IPS-11a (cell line): ENCODE data around the gene ARHGEF37.

Experiments
- H3K4me3 ChIP-seq: one replicate; pipeline ENCODE4 v1.5.1; 2013; ENCODE audit warnings: low read depth, low read length, control low read depth

ARHGEF37 gene

GRCh38 chr5:149623473-149623872 lies 42.2 kb downstream of the ARHGEF37 start:
- no peak overlapping the region for H3K4me3 ChIP-seq

- H3K4me3 ChIP-seq: no peak overlapping the region
These were observed 45.8 kb downstream of the ARHGEF37 start for GRCh38 chr5:149627070-149627469.

- H3K4me3 ChIP-seq: no peak overlapping the region
These were observed 46.9 kb downstream of the ARHGEF37 start for GRCh38 chr5:149628221-149628620.

GRCh38 chr5:149628846-149629388 lies 47.6 kb downstream of the ARHGEF37 start:
- H3K4me3 ChIP-seq: no peak overlapping the region

GRCh38 chr5:149629421-149629820 lies 48.1 kb downstream of the ARHGEF37 start:
- no peak overlapping the region for H3K4me3 ChIP-seq

GRCh38 chr5:149630337-149630736 lies 49.0 kb downstream of the ARHGEF37 start:
- no peak overlapping the region for H3K4me3 ChIP-seq

GRCh38 chr5:149631506-149631905 lies 50.2 kb downstream of the ARHGEF37 start:
- no peak overlapping the region for H3K4me3 ChIP-seq

- no peak overlapping the region for H3K4me3 ChIP-seq
These were observed 51.3 kb downstream of the ARHGEF37 start for GRCh38 chr5:149632311-149633251.

GRCh38 chr5:149633476-149634350 lies 52.4 kb downstream of the ARHGEF37 start:
- no peak overlapping the region for H3K4me3 ChIP-seq

GRCh38 chr5:149635394-149635793 lies 54.1 kb downstream of the ARHGEF37 start:
- no peak overlapping the region for H3K4me3 ChIP-seq

GRCh38 chr5:149636191-149636860 lies 55.0 kb downstream of the ARHGEF37 start:
- no peak overlapping the region for H3K4me3 ChIP-seq

- no peak overlapping the region for H3K4me3 ChIP-seq
These were observed 55.6 kb downstream of the ARHGEF37 start for GRCh38 chr5:149636861-149637246.

- no peak overlapping the region for H3K4me3 ChIP-seq
These were observed 56.8 kb downstream of the ARHGEF37 start for GRCh38 chr5:149638136-149638535.

- H3K4me3 ChIP-seq: no peak overlapping the region
These were observed 57.4 kb downstream of the ARHGEF37 start for GRCh38 chr5:149638546-149639241.

GRCh38 chr5:149639737-149640136 lies 58.4 kb downstream of the ARHGEF37 start:
- H3K4me3 ChIP-seq: no peak overlapping the region

GRCh38 chr5:149640350-149640999 lies 59.2 kb downstream of the ARHGEF37 start:
- H3K4me3 ChIP-seq: no peak overlapping the region

- H3K4me3 ChIP-seq: no peak overlapping the region
These were observed 59.8 kb downstream of the ARHGEF37 start for GRCh38 chr5:149641000-149641576.

GRCh38 chr5:149641600-149641999 lies 60.3 kb downstream of the ARHGEF37 start:
- no peak overlapping the region for H3K4me3 ChIP-seq

- no peak overlapping the region for H3K4me3 ChIP-seq
These were observed 62.5 kb downstream of the ARHGEF37 start for GRCh38 chr5:149643781-149644180.
